ENCODE measurements around the gene SPATS2L. TPM values are rescaled to one million over a fixed set of nuclear protein-coding genes. Genes with fewer than 3 reads are reported as not detected.

The SPATS2L gene
- total RNA-seq, 1 experiment from 2014 or later: 223 TPM

DNA sequence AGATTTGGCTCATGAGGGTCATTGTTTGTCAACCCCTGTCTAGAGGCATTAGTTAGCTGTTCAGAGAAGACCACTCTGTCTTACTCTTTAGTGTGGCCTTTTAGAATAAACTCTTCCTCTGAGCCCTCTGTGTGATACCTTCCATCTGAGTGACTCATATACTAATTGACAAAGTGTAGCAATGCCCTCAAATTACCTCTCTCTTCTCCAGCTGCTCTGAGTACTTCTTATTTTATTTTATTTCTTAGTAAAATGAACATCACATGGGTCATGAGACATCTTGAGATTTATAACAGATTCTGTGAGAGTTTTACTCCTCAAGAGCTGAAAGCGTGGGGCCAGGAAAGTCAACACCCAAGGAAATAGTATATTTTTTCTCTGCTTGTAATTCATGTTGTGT is 136.0 kb downstream of the SPATS2L start:
- peak; percentile 40 for DNase-seq (ENCODE audit: low read depth)

DNA sequence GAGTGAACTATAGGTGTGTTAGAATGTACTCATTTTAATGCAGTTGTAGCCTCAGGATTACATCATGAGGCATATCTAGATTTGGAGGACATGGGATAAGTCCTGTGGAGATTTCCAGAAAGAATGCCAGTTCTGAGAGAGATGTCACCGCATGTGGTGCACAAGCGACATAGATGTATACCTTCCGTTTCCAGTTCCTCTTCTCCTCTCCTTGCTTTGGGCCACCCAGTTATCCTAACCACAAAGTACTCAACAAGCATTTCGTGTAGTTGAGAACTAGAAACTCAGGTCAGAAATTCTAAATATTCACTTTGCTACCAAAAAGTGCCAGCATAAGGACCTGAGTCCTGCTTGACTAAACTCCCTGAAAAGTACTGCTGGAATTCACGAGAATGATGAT is 136.9 kb downstream of the SPATS2L start:
- no peak for DNase-seq (ENCODE audit: low read depth)

DNA sequence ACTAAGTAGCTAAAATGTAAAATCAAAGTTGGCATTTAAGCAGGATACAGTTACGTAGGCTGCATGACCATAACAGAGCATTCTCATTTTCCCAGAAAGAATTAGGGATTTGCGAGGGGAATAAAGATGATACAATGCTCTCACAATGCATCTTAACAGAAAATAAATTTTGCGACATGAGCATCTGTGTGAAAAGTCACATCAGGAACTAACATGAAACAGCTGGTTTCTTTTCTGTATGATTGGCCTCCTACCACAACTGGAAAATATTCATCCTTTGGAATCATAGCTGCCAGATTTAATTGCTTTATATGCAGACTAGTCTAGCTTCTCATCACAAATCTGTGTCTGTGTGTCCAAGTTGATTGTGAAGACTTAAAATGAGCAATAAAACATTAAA is 137.4 kb downstream of the SPATS2L start:
- DNase-seq (ENCODE audit: low read depth): no peak

DNA sequence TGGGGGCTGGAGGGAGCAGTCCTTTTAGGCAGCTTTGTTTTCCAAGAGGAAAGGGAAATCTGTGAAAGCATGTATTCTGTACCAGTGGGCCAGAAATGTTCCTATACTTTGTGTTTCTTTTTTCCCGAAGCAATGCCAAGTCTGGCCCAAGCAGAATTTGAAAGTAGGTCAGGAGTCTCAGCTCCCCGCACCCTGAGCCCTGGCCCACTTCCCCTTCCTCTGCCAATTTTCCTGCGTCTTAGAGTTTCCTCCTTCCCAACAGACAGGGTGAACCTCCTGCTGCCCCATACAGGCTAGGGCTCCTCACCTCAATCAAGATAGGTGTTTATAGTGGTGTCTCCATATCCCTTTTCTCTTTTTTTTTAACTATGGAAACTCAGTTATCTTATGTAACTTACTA is 138.0 kb downstream of the SPATS2L start:
- DNase-seq (ENCODE audit: low read depth): no peak

DNA sequence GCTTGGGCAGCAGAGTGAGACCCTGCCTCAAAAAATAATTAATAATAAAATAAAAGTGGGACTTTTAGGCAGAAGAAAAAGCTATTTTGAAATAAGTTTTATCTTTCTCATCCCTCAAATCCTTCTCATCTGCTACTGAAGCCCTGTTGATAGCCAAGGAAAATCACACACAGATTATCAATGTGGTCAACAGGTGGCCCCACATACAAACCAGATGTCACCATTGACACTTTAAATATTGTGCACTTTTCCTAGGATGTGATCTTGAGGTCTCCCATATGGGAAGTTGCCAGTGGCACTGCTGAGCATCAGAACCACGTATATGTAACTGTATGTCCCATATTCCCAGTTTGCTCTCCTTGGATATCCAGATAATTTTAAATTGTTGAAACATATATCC is 138.8 kb downstream of the SPATS2L start:
- no peak for DNase-seq (ENCODE audit: low read depth)

DNA sequence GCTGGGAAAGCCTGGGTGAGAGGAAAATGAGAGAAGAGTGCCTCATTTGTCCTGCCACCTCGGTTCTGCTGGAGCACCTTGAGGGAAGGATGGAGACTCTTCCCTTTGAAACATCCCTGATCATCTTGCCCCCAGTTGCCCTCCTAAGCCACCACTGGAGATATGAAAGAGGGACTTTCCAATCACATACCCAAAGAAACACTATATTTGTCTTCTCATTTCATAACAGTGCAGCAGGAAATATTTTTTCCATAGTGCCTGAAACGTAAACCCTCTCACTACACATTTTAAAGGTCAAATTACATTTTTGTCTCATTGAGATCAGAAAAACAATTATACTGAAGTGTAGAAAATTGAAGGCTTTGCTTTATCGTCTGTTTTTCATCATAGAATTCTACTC is 140.1 kb downstream of the SPATS2L start:
- DNase-seq (ENCODE audit: low read depth): no peak

DNA sequence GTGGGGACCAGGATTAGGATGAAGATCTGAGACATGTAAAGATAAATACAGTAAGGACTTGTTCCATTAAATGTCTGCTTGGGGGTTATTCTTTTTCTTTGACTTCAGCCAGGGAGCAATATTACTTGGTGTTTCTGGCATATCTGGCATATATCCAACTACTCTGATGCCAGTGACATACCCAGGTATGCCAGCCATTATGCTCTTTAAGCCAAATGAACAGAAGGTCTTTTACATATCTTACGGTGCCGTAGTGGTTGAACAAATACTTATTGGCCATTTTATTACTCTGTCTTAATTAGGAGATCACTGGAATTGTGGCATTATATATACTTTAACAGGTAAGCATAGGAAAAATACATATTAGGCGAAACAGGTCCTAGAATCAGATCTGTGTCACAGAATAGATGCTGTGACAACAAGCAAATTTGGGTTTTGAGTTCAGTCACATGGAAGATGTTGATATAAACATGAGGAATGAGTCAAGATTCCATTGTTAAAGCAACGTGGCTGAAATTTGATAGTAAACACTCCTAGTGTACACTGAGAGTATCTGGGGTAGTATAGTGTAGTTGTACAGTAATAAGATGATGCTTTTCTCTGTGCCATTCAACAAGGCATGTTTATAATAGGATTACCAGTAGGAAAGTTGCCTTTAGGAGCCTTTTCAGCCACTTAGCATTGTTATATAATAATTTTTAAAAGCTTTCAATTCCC is 140.8 kb downstream of the SPATS2L start:
- peak; percentile 39 for DNase-seq (ENCODE audit: low read depth)

DNA sequence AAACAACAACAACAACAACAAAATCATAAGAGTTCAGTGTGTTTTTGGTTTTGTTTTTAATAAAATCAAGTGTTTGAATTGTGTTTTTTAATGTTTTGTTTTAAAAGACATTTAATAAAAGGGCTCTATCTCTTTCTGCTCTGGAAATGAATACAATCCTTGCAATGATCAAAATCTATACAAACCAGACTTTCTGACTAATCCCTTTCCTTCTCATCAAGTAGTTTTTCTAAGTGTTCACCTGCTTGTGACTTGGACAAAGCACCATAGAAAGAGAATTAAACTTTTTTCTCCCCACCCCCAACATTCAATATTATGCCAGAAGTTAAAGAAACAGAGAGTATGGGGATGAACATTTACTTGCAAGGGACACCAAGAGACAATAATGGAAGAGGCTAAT is 142.0 kb downstream of the SPATS2L start:
- DNase-seq (ENCODE audit: low read depth): no peak

DNA sequence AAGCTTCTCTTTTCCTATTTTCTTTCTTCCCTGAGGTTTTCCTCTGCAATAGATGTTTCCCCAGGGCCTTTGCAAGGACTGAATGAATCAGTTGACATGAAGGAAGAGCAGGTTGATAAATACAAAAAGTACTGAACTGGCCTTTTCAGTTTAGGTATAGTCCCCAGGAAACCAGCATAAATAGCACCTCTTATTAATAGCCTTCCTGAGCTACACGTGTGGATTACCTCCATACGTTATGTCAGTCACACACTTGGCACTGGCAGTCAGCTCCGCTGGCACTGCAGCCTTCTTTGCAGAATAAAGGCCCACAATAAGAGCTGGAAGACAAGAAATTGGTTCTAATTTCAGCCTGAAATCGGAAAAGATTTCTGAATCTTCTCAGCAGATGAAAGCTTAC is 142.7 kb downstream of the SPATS2L start:
- no peak for DNase-seq (ENCODE audit: low read depth)

DNA sequence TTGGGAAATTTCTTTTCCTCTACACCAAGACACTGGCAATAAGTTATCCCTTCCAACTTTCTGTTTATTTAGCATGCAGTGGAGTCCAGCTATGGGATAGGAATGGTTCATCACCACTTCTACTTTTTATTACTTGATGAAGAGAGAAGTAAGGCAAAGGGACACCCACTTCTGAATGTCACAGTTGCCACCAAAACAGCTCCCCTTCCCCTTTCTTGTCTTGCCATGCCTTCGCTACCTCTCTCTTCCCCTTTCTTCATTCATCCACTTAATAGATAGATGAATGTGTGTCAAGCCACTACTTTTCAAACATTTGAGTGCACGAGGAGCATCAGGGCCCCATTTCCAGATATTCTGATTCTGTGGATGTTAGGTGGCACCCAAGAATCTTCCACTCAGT is 143.8 kb downstream of the SPATS2L start:
- no peak for DNase-seq (ENCODE audit: low read depth)

DNA sequence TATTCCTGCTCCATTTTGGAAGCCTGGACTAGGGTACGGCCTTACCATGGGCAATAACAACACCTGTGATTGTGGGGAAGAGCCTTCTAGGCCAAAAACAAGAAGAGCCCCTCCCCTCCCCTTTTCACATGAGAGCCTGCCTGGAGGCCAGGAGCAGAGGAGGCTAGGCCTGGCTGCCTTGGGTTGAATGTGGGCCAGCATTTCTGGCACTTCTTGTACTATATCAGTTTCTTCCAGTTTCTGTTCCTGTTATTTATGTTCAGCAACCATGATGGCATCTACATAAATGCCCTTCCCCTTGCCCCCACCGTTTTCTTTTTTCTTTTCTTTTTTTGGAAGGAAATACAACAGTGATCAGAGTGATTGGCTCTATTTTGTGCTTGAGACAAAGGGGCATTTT is 145.0 kb downstream of the SPATS2L start:
- DNase-seq (ENCODE audit: low read depth): no peak

DNA sequence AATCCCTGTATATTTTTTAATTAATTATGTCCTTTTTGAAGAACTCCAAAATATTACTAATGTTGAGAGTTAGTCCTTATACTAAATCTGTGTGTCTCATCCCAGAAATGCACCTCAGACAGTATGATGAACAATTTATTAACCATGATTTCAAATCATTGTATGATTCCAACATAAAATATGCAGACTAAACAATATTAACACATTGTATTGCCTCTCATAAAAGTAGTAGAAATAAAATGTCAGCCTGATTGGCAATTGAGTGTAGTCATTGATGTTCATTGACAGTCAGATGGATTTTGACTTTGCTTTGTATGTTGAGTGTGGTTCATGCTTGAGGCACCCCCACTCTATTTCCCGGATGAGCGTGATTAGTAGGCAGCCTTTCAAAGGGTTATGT is 145.9 kb downstream of the SPATS2L start:
- no peak for DNase-seq (ENCODE audit: low read depth)

DNA sequence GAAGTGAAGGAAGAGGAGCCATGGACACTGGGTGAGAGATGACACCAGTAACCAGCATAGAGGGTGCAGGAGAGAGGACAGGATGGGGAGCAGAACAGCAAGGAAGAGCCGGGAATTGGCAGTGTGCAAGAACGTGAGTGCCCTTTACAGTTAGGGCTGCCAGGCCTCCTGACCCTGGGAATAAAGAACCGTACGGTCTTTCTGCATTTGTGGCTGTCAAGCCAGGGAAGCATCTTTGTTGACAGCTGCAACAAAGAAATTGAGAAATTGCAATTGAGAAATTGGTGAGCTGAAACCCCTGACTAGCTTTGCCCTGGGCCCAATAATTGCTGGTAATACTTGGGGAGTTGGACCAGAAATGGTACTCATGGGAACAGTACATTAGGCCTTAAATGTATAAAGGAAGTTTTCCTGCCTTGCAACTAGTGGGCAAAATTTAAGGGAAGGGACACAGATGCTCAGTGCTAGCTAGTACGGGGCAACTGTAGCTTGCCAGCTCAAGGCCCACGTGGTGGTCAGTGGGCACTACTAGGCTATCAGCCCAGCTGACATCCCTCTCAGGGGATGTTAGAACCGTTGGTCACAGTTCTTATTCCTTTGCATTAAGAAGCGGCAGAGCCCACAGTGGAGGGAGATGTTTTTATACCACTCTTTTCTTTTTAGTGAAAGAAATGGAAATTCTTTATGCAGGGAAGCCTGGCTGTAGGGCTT is 146.8 kb downstream of the SPATS2L start:
- no peak for DNase-seq (ENCODE audit: low read depth)

DNA sequence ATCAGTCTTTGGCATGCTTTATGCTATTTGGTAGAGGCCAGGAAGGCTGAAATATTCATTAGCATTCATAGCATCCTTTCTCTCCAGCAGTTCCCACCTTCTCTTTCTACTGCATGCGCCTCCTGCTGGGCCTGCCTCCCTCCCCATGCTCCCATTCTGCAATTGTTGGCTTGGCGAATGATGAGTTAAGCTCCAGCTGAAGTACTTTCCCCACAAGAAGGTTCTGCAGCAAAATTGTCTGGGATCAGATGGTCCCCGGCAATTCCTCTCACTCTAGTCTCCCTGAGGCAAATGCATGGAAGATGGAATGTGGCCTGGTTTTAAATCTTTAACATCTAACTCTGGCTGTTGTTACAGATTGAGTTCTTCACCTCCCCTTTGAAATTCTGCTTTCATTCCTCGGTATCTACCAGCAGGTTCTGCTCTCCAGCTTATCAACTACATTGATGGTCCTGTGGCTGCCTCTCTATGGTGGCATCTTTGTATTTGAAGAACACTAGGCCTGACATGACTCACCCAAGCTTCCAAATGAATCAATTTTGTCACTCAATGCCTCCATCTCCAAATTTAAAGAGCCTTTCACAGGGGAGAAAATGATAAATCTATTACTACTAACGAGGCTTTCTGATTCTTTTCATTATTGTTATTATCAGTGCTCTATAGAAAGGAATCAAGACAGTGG is 147.5 kb downstream of the SPATS2L start:
- no peak for DNase-seq (ENCODE audit: low read depth)

DNA sequence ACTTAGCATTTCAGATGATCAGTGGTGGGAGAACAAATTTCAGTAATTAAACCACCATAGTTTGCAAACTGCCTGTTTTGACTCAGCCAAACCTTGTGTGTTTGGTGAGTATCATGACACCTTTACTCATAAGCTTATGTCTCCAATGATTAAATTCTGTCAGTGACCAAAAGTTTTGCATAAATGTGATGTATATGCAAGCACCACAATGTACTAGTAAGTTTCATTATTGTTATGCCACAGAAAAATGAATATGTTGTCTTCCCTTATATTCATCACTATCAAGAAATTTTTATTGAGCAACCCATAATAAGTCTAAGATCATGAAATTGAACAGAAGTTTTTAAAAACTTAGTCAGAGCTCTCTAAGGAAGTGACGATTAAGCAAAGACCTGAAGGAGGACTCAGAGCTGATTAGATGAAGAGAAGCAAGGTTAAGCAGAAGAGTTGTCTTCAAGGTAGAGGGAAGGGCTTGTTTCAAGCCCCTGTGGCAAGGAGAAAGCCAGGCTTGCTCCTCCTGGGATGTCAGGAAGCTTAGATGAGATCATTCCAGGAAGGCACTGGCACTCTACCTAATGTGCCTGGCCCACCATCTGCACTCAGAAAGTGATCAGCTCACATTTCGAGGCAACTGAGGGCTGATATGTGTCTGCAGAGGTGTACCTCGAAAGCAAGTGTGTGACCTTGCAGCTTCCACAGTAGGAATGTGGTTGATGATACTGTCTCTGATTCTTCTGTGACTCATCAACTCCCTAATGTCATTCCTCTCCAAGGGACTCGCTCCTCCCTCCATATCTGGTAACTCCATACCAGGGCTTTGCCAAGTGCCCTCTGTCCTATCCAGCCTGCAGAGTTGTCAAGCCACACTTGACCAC is 148.7 kb downstream of the SPATS2L start:
- peak; percentile 88 for DNase-seq (ENCODE audit: low read depth)

DNA sequence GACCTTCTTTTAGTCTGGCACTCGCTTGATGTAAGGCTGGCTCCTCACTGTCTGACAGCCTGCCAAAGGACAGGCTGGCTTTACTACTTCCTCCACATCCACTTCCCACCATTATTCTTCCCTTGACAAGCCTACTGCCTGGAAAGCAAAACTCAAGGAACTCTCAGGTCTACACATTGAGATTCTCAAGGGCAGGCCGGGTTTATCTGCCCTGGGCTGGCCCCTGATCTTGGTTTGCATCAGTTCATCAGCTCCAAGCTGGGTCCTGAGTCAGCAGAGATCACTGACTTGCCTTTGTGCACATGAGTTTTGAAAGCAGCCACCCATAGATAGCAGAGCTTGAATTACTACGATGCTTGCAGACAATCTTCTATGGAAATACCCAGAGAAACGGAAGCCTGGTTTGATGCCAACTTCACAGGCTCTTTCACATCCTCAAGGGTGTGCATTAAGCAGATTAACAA is 149.5 kb downstream of the SPATS2L start:
- peak; percentile 61 for DNase-seq (ENCODE audit: low read depth)

DNA sequence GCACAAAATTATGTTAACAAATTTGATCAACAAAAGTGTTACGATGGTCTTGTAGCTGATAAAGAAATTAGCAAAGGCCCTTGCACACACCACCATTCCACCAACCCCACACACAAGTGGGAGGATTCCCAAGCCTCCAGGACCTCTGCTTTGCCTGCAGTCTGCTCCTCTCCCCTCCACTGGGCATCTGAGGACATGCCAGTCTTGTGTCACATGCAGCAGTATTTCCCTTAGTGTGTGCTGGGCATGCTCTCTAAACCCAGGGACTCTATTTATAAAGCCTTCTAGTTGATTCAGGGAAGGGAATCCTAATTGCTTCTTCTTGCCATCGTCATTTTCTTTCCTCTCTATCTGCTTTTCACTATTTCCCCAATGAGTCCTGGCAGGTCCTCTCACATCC is 150.1 kb downstream of the SPATS2L start:
- DNase-seq (ENCODE audit: low read depth): no peak

DNA sequence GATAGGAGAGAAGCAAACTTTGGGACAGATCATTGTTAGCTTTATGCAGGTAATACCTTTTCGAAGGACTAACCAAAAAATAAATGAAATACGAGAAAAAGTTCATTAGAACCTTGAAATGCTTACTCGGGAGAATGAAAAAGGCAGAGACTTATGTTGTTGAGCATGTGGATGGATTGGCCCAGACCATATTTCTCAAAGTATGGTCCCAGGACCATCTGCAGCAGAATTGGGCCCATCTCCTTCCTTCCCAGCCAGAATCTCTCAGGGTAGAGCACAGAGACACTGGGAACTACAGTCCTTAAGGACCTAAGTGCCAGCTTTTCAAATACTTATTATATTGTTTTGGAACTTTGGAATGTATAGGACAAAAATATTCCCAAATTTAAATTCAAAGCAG is 152.6 kb downstream of the SPATS2L start:
- no peak for DNase-seq (ENCODE audit: low read depth)

DNA sequence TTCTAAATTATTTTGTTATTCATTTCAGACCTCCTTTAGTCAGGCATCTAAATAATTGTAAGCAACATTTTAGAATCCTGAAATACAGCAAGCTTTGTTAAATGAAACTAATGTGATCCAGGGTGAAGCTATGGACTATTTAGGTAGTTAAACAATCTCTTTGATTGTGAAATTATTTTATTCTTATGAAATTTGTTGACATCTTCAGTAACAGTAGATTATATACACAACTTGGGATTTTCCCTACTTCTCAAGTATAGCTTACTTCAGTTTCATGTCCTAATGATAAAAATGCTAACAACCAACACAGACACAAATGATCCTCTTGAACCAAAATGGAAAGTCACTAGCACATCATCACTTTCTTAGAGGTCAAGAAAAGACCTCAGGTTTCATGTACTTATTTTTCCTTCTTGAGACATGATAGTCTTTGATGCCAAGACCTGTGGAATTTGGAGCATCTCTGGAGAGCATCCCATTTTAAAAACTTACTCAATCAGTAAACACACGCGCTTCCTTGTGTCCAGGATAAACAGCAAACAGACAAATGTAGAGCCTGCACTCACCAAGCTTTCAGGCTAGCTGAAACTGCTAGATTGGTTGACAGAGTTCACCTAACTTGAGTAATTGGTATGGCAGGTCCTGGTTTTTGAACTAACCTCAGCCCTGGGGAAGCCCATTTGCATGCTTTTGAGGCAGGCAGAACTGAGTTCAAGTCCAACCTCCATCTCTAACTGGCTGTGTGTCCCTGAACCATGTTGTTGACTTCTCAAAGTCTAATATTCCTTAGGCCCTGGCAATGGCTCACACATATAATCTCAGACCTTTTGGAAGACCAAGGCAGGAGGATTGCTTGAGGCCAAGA is 155.6 kb downstream of the SPATS2L start:
- DNase-seq (ENCODE audit: low read depth): no peak

DNA sequence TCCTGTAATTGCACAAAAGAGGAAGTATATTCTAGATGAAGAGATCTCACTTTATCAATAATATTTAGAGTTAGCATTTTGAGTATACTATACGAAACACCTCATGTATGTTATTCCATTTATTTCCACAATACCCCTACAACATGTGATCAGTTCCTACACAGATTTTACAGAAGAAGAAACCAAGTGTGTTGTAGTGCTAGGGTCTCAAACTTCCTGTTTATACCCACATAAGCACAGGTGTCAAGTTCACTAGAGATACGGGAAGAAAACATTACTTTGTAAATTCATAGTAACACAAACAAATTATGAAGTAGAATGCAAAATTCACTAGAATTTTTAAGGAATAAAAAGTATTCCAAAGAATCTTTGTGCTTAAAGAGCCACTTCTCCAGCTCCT is 157.0 kb downstream of the SPATS2L start:
- no peak for DNase-seq (ENCODE audit: low read depth)
